NCI-H1092 (cell line): ENCODE data around the gene RIMS4.

Source experiments
- DNase-seq: peaks from one replicate; lab custom pipeline; 2025; lab: John Stamatoyannopoulos, UW

Gene RIMS4

GRCh38 chr20:44739942-44740341 lies 70.4 kb downstream of the RIMS4 start:
- no peak for DNase-seq

GRCh38 chr20:44738813-44739477 lies 71.4 kb downstream of the RIMS4 start:
- DNase-seq = peak; percentile 43

GRCh38 chr20:44737116-44737515 lies 73.2 kb downstream of the RIMS4 start:
- no peak for DNase-seq

- DNase-seq = no peak
These were observed 74.0 kb downstream of the RIMS4 start for GRCh38 chr20:44736170-44737021.

GRCh38 chr20:44735816-44736169 lies 74.6 kb downstream of the RIMS4 start:
- no peak for DNase-seq

GRCh38 chr20:44734938-44735337 lies 75.4 kb downstream of the RIMS4 start:
- no peak for DNase-seq

GRCh38 chr20:44733341-44734069 lies 76.8 kb downstream of the RIMS4 start:
- DNase-seq = peak; percentile 27

- DNase-seq = no peak
These were observed 78.0 kb downstream of the RIMS4 start for GRCh38 chr20:44732327-44732726.

- DNase-seq = no peak
These were observed 78.7 kb downstream of the RIMS4 start for GRCh38 chr20:44731657-44732056.

- no peak for DNase-seq
These were observed 79.9 kb downstream of the RIMS4 start for GRCh38 chr20:44730441-44730840.

GRCh38 chr20:44728801-44729443 lies 81.4 kb downstream of the RIMS4 start:
- DNase-seq = peak; percentile 60

- DNase-seq = no peak
These were observed 82.7 kb downstream of the RIMS4 start for GRCh38 chr20:44727651-44728050.

- no peak for DNase-seq
These were observed 83.3 kb downstream of the RIMS4 start for GRCh38 chr20:44727039-44727438.

GRCh38 chr20:44725837-44726236 lies 84.5 kb downstream of the RIMS4 start:
- no peak for DNase-seq

- DNase-seq = no peak
These were observed 85.8 kb downstream of the RIMS4 start for GRCh38 chr20:44724423-44725091.

GRCh38 chr20:44723798-44724362 lies 86.5 kb downstream of the RIMS4 start:
- DNase-seq = no peak

GRCh38 chr20:44723391-44723790 lies 87.0 kb downstream of the RIMS4 start:
- no peak for DNase-seq

- DNase-seq = no peak
These were observed 87.4 kb downstream of the RIMS4 start for GRCh38 chr20:44722990-44723389.

- DNase-seq = no peak
These were observed 88.6 kb downstream of the RIMS4 start for GRCh38 chr20:44721785-44722054.

- DNase-seq = no peak
These were observed 89.2 kb downstream of the RIMS4 start for GRCh38 chr20:44720997-44721784.

- no peak for DNase-seq
These were observed 89.7 kb downstream of the RIMS4 start for GRCh38 chr20:44720621-44720996.
